ENCODE results near the gene HOXB7. TPM values are rescaled to one million over a fixed set of nuclear protein-coding genes. Genes with fewer than 3 reads are reported as not detected.

The HOXB7 gene
- polyA plus RNA-seq, 3 donors: 1.6 to 18.1 (median 14.6) TPM

- no peak overlapping the region for H3K27ac ChIP-seq (ENCODE audit: low read depth, low read length)
- WGBS, 3 donors: 35 to 78% (median 74%) methylated on average over 17 of the region's 17 CpGs
These were observed 10.3 kb downstream of the HOXB7 start for GRCh38 chr17:48600244-48601098.

DNA sequence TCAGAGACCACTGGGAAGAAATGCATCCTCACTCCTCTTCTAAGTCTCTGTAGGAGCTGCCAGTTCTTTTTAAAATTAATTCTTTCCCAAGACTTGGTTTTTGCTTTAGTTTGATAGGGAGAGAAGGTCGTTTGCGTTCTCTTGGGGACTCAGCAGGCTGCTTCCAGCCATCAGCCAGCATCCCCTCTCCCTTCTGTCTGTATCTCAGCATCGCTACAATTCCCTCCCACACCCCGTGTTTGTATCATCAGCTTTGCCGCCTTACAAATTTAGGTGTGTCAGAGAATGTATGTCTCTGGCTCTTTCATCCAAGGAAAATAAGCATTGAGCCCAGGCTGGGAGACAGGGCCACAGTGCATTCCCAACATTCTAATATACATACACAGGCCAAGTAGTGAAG is 11.5 kb downstream of the HOXB7 start:
- no peak overlapping the region for H3K27ac ChIP-seq (ENCODE audit: low read depth, low read length)
- 34 to 82% (median 81%) methylated on average over 5 of the region's 5 CpGs for WGBS, 3 donors

GRCh38 chr17:48598736-48599135 is 12.1 kb downstream of the HOXB7 start:
- 21 to 43% (median 35%) methylated on average over 7 of the region's 7 CpGs for WGBS, 3 donors

DNA sequence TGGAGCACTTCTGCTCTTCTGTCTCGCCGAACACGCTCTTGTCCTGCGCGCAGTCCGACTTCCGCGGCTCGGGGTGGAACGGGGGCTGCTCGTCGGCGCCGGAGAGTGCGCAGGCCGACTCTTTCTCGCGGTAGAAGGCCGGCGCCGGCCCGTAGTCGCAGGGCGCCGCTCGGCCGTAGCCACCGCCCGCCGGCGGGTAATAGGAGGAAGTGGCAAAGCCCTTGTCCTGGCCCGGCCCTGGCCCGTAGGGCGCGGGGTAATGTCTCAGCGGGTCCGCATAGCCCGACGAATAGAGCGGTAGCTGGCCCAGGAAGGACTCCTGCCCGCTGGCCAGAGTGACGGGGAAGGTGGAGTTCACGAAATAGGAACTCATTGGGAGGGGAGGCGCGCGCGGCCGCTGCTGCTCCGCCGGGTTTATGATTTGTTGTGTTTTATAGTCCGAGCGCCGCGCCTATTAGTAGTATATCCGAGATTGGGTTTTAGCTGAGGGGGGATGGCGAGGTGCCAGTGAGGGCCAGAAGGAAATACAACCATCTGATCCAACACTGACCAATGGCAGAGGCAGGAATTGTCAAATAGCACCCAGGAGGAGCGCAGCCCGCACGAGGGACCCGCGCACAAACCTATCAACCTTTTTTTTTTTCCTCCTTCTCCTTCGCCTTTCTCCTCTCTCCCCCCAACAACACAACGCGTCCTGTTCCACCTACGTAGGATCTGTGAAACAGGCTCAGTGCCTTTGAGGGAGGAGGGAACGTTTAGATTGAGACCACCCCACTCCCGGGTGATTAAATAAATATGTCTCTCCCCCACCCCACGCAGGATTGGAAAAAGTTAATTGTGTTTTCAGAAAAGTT is 12.8 kb downstream of the HOXB7 start:
- no peak overlapping the region for H3K27ac ChIP-seq (ENCODE audit: low read depth, low read length)
- WGBS, 3 donors: 1 to 2% (median 1%) methylated on average over 63 to 68 of the region's 68 CpGs

More at GRCh38 chr17:48598736-48599135, 12.1 kb downstream of the HOXB7 start:
- no peak overlapping the region for H3K27ac ChIP-seq (ENCODE audit: low read depth, low read length)

- WGBS, 3 donors: 1 to 5% (median 3%) methylated on average over 16 of the region's 16 CpGs
These were observed 13.4 kb downstream of the HOXB7 start for GRCh38 chr17:48597528-48597777.

DNA sequence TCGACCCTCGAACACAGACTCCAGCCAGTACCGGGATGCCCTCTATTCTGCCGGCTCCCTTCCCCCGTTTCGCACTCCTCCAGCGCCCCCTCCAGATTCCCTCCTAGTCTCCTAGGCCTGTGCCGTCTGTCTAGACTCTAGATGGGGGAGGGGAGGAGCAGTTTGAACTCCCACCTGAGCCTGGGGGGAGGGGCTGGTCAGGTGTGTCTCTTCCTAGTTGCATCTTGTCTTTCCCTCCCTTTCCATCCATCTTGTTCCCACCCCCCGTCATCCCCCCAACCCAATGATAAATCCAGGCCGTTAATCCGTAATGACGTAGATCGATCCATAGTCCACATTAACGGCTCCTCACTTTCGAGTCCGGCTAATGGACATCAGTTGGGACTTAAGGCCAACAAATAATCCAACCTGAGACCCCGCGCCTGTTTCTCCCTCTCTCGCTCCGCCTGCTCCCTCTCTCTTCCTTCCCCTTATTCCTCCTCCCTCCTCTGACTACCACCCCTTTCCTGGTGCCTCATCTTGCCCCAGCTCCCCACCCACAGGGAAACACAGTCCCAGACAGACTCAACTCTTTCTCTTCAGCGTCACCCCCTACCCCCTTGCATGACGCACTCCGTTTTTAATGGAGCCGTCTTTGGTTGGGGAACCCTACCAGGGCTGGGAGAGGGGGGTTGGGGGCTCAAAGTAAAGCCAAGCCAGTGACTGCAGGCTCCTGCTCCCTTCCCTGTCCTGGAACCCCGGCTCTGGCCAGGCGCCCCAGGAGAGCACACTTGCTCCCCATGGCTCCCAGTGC is 13.9 kb downstream of the HOXB7 start:
- 8 to 30% (median 12%) methylated on average over 24 to 26 of the region's 26 CpGs for WGBS, 3 donors

More at GRCh38 chr17:48597528-48597777, 13.4 kb downstream of the HOXB7 start:
- no peak overlapping the region for H3K27ac ChIP-seq (ENCODE audit: low read depth, low read length)

GRCh38 chr17:48596000-48596734 is 14.7 kb downstream of the HOXB7 start:
- WGBS, 3 donors: 14 to 33% (median 25%) methylated on average over 42 to 54 of the region's 54 CpGs
- H3K27ac ChIP-seq (ENCODE audit: low read depth, low read length): no peak overlapping the region

More for the DNA sequence above, 13.9 kb downstream of the HOXB7 start:
- H3K27ac ChIP-seq (ENCODE audit: low read depth, low read length): no peak overlapping the region

GRCh38 chr17:48595278-48595999 is 15.4 kb downstream of the HOXB7 start:
- H3K27ac ChIP-seq (ENCODE audit: low read depth, low read length): no peak overlapping the region
- WGBS, 3 donors: 31 to 81% (median 80%) methylated on average over 25 of the region's 25 CpGs

DNA sequence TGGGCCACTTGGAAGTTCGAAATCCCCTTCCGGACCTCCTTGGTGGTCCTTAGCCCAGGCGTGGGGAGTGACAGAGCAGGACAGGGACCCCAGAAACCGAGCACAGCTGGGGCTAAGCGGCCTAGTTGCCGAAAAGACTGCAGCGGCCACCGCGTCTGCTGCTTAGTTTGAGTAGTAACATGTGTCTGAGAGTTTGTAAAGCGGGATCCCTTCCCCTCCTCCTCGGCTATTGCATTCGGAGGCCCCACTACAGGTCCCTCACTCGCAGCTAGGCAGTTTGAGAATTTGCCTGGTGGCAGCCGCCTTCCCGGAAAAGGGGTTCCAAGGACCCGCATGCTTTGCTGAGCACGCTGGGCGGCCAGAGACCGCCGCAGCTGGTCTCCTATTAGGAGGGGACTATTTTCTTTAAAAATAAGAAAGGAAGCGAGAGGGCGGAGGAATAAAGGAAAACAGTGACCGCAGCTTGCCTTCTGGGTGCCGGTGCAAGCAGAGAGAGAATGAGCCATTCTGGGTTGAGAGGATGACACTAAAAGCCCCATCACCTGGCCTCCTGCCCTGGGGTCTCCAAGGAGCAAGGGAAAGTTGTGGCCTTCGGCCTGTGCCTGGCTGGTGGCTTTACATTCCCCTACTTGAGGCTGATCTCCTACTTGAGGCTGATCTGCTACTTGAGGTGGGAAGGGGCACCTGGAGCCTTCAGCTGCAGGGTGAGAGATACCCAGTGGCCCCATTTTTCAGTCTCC is 16.1 kb downstream of the HOXB7 start:
- no peak overlapping the region for H3K27ac ChIP-seq (ENCODE audit: low read depth, low read length)
- 22 to 69% (median 65%) methylated on average over 25 of the region's 25 CpGs for WGBS, 3 donors

DNA sequence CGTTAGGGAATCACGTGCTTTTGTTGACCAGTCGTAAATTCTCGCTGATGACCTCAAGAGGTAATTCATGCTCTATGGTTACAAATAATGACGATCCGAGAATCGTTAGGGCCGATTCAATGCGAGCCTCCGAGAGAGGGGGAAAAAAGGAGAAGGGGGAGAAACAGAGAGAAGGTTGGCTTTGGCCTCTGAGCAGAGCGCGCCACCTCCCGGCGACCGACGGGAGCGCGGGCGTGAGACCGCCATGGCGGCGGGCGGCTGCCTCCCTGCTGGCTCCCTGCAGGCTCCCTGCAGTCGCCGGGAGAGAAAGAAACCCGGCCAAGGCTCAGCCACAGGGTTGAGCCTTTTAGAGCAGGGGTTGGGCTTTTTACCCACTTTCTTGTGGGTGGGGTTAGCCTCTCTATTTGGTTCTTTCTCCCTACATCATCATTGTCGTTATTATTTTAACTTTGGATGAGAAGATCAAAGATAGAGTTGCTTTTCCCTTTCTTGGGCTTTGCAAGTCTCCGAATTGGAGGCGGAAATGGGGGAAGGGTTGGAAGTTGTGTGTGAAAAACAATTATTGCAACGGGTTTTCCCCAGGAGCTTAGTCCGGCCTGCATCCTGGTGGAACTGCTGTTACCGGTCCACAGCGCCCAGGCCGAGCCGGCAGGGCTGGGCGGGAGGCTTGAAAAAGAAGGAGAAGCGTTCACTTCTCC is 16.8 kb downstream of the HOXB7 start:
- WGBS, 3 donors: 8 to 11% (median 9%) methylated on average over 35 to 37 of the region's 37 CpGs

DNA sequence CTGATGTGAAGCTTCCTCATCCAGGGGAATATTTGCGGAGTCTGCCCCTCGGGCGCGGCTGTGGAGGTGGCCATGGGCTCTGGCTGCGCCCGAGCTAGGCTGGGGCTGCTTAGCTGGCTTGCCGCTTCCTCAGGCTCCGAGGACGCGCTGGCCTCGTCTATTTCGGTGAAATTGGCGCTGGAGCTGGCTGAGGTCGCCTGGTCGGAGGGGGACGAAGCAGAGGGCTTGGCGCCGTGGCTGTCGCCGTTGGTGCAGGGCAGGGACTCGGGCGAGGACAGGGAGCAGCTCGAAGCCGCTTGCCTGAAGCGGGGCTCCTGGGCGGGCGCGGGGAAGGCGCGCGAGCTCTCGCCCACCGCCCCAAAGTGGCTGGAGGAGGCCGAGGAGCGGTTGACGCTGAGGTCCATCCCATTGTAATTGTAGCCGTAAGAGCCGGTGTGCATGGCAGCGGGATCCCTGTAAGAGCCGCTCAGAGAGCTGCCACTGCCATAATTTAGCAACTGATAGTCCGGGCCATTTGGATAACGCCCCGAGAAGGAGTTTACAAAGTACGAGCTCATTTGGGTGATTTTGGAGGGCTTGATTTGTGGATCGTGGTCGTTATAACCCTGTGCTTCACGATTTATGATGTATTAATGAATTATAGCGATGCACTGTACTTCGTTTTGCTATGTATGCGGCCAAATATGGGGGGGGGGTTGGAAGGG is 17.5 kb downstream of the HOXB7 start, which contains the start of gene HOXB5:
Gene HOXB5 (minus strand): TSS at position 654 of the 704 bp plus-strand sequence. CDS start 97 bp downstream, at position 557.
- H3K27ac ChIP-seq (ENCODE audit: low read depth, low read length): no peak within 1 kb of the TSS
- 3 to 9% (median 3%) methylated on average over 50 of the region's 50 CpGs for WGBS, 3 donors

More for the DNA sequence above, 16.8 kb downstream of the HOXB7 start:
- no peak overlapping the region for H3K27ac ChIP-seq (ENCODE audit: low read depth, low read length)

- H3K27ac ChIP-seq (ENCODE audit: low read depth, low read length): no peak overlapping the region
- WGBS, 3 donors: 9 to 27% (median 12%) methylated on average over 14 of the region's 14 CpGs
These were observed 18.2 kb downstream of the HOXB7 start for GRCh38 chr17:48592577-48592976.

- 12 to 33% (median 19%) methylated on average over 33 of the region's 33 CpGs for WGBS, 3 donors
- H3K27ac ChIP-seq (ENCODE audit: low read depth, low read length): no peak overlapping the region
These were observed 18.7 kb downstream of the HOXB7 start for GRCh38 chr17:48592057-48592514.

GRCh38 chr17:48591255-48592056 is 19.4 kb downstream of the HOXB7 start:
- 74 to 79% (median 78%) methylated on average over 10 of the region's 10 CpGs for WGBS, 3 donors
- H3K27ac ChIP-seq (ENCODE audit: low read depth, low read length): no peak overlapping the region

All from adipose tissue (tissue), 3 donors.